Aorta (tissue), 5 donors: ENCODE results near the gene TSEN2. TPM values are rescaled to one million over a fixed set of nuclear protein-coding genes. Genes with fewer than 3 reads are reported as not detected.

ENCODE experiments used
- ATAC-seq: fragments of 200-7000 bp; cut with Tn5 transposase; one replicate; pipeline ENCODE4 v1.9.1; 2022; ENCODE audit warnings: moderate library complexity; ENCODE audit not compliant: low FRiP score
- DNase-seq, 2 donors: peaks; one replicate each; pipeline ENCODE4 v3.0.0-alpha.2; 2020
- H3K27ac ChIP-seq, 2 donors: one replicate each; pipeline ENCODE4 v1.5.1; 2013; ENCODE audit warnings: low read length in 2 of 2, mild to moderate bottlenecking in 2 of 2, moderate library complexity in 2 of 2, control low read depth in 1 of 2, inconsistent platforms in 1 of 2, low read depth in 1 of 2
- H3K27me3 ChIP-seq, 2 donors: one replicate each; pipeline ENCODE4 v1.6.1; 2013; ENCODE audit warnings: control low read depth in 1 of 2, low read length in 1 of 2, mild to moderate bottlenecking in 1 of 2, moderate library complexity in 1 of 2; ENCODE audit not compliant: insufficient read depth in 2 of 2, control insufficient read depth in 1 of 2
- H3K36me3 ChIP-seq, 2 donors: one replicate each; pipeline ENCODE4 v1.6.1; 2013; ENCODE audit warnings: control low read depth in 1 of 2, low read length in 1 of 2, mild to moderate bottlenecking in 1 of 2; ENCODE audit not compliant: insufficient read depth in 2 of 2, control insufficient read depth in 1 of 2
- H3K4me1 ChIP-seq, 2 donors: one replicate each; pipeline ENCODE4 v1.6.1; 2013; ENCODE audit warnings: low read length in 2 of 2, control low read depth in 1 of 2, mild to moderate bottlenecking in 1 of 2, moderate library complexity in 1 of 2; ENCODE audit not compliant: insufficient read depth in 2 of 2, control insufficient read depth in 1 of 2
- H3K4me3 ChIP-seq, 2 donors: one replicate each; pipeline ENCODE4 v1.5.1; 2013; ENCODE audit warnings: low read length in 2 of 2, control low read depth in 1 of 2, mild to moderate bottlenecking in 1 of 2
- H3K9me3 ChIP-seq: one replicate; pipeline ENCODE4 v1.6.1; 2013; ENCODE audit warnings: mild to moderate bottlenecking, low read length; ENCODE audit not compliant: control insufficient read depth
- WGBS, 2 donors: extraction: QIAGEN DNeasy Blood & Tissue Kit; methylation state at CpG; one replicate each; pipeline ENCODE4 v1.1.7; 2013; 5-methylcytosine and 5-hydroxymethylcytosine counted together
- intact Hi-C, 2 donors: fragments of 100-400 bp; cut with DNase I; formaldehyde crosslinking; loops; one replicate each; pipeline versions ENCODE4 v1.14.2 to v1.15.0; 2022
- polyA plus RNA-seq, 2 donors: library from polyadenylated mRNA; stranded (reverse); fragments of 200-250 nt; gene quantifications; one replicate each; pipeline ENCODE4 v1.2.3, GENCODE V29; 2013
- total RNA-seq, 2 donors: library from RNA; stranded (reverse); fragmentation: NEBNext Ultra II Directional; extraction: Animal tissue kit (Norgen Biotek cat#: 25700); gene quantifications; one replicate each; pipeline ENCODE4 v1.2.1, GENCODE V29; 2021
- donor health status: healthy with polysubstance abuse.
- donor health status: Bipolar disorder and iron deficiency.
- donor health status: DM: no; HTN: no; CAD: no.
- donor health status: DM: no; HTN: no; CAD: no.
- donor health status: DM: yes; HTN: yes; CAD: no.

TSEN2 gene
- total and polyA plus RNA-seq, 4 donors: 13.2 to 14.7 (median 13.4) TPM

DNA sequence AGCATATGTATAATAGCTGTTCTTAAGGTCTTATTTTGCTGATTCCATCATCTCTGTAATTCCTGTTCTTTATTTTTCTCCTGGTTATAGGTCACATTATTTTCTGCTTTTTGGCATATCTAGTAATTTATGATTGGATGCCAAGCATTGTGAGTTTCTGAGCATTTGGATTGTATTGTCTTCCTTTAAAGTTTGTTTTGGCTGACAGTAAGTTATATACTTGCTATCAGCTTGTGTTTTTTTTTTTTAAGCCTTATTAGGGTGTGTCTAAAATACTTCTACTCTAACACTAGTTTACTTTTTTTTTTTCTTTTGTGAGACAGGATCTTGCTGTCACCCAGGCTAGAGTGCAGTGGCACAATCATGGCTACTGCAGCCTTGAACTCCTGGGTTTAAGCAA, 82.7 kb downstream of the TSEN2 start:
- intact Hi-C loops: no loop called here

DNA sequence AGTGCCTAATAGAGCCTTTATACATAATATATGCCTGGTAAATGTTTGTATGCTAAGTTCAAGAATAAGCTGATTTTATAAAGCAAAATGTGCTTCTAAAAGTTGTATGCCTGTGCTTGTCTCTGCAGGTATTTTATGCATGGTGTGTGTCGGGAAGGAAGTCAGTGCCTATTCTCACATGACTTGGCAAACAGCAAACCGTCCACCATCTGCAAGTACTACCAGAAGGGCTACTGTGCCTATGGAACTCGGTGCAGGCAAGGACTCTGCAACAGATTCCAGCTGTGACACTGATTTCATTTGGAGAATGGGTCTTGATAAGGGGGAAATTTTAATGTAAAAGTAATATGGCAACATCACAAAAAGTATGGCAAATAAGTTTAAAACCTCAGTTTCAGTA, 84.5 kb downstream of the TSEN2 start:
- 78 to 79% methylated on average over 3 of the region's 3 CpGs for WGBS, 2 donors
- H3K9me3 ChIP-seq: no peaks in the 10 kb centered on the region
- no peak for DNase-seq
- no peak for ATAC-seq
- intact Hi-C loops: no loop called here
- H3K27me3 ChIP-seq: no peaks in the 10 kb centered on the region
- peaks cover 0 to 7% of the 10 kb centered on the region in 2 donors for H3K36me3 ChIP-seq
- no peak overlapping the region for H3K27ac ChIP-seq
- H3K4me3 ChIP-seq: no peak overlapping the region
- H3K4me1 ChIP-seq: no peaks in the 10 kb centered on the region

More for the DNA sequence above, 82.7 kb downstream of the TSEN2 start:
- Histone ChIP-seq H3K27ac (no peak overlapping the region), H3K27me3 (no peaks in the 10 kb centered on the region), H3K4me1 (no peaks in the 10 kb centered on the region), H3K9me3 (no peaks in the 10 kb centered on the region), H3K4me3 (no peak overlapping the region), H3K36me3 (peaks cover 0 to 4% of the 10 kb centered on the region in 2 donors)
- no peak for ATAC-seq
- no peak for DNase-seq

DNA sequence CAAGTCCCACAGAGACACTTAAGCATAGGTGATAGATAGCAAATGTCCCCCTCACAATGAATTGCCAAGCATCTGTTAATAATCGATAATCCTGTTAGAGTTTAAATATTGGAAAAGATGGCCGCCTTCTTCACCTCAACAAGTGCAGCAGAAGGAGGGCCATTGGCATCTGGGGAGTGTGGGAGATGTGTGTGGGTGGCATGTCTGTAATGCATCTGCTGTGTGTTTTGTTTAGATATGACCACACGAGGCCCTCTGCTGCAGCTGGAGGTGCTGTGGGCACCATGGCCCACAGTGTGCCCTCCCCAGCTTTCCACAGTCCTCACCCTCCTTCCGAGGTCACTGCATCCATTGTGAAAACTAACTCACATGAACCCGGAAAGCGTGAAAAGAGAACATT, 85.6 kb downstream of the TSEN2 start:
- H3K27ac ChIP-seq: no peak overlapping the region
- peaks cover 0 to 16% of the 10 kb centered on the region in 2 donors for H3K36me3 ChIP-seq
- WGBS, 2 donors: 75 to 78% methylated on average over 6 of the region's 6 CpGs
- ATAC-seq (no peak), DNase-seq (no peak)
- no peaks in the 10 kb centered on the region for H3K4me1 ChIP-seq
- intact Hi-C loops: no loop called here
- no peaks in the 10 kb centered on the region for H3K27me3 ChIP-seq
- H3K9me3 ChIP-seq: no peaks in the 10 kb centered on the region
- no peak overlapping the region for H3K4me3 ChIP-seq

DNA sequence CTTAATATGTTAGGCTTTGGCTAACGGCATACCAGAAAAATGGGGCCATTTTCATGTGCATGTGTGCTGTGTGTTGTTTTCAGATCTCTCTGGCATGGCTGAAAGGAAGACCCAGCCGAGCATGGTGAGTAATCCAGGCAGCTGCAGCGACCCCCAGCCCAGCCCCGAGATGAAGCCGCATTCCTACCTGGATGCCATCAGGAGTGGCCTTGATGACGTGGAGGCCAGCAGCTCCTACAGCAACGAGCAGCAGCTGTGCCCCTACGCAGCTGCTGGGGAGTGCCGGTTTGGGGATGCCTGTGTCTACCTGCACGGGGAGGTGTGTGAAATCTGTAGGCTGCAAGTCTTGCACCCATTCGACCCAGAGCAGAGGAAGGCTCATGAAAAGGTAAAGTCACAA, 87.7 kb downstream of the TSEN2 start:
- Histone ChIP-seq H3K9me3 (no peaks in the 10 kb centered on the region), H3K36me3 (peaks cover 0 to 18% of the 10 kb centered on the region in 2 donors), H3K27ac (no peak overlapping the region), H3K4me3 (no peak overlapping the region), H3K27me3 (no peaks in the 10 kb centered on the region), H3K4me1 (no peaks in the 10 kb centered on the region)
- intact Hi-C loops: no loop called here
- DNase-seq: no peak
- no peak for ATAC-seq
- 90 to 93% methylated on average over 11 of the region's 11 CpGs for WGBS, 2 donors

- 91 to 92% methylated on average over 6 of the region's 6 CpGs for WGBS, 2 donors
- Histone ChIP-seq H3K27ac (no peak overlapping the region), H3K27me3 (no peaks in the 10 kb centered on the region), H3K4me1 (no peaks in the 10 kb centered on the region), H3K4me3 (no peak overlapping the region), H3K36me3 (peaks cover 0 to 18% of the 10 kb centered on the region in 2 donors), H3K9me3 (no peaks in the 10 kb centered on the region)
- ATAC-seq (no peak), DNase-seq (no peak)
- intact Hi-C loops: loop anchor here in 1 of 2 donors (1.0 kb wide), 1 partner anchor 13 kb away; no protein-coding TSS in a partner anchor
Measured at GRCh38 chr3:12574131-12574530, 89.9 kb downstream of the TSEN2 start.

GRCh38 chr3:12574661-12575060, 90.4 kb downstream of the TSEN2 start:
- Histone ChIP-seq H3K27me3 (no peaks in the 10 kb centered on the region), H3K4me1 (no peaks in the 10 kb centered on the region), H3K27ac (no peak overlapping the region), H3K9me3 (no peaks in the 10 kb centered on the region), H3K36me3 (peaks cover 0 to 16% of the 10 kb centered on the region in 2 donors), H3K4me3 (no peak overlapping the region)
- intact Hi-C loops: loop anchor here in 1 of 2 donors (1.0 kb wide), 1 partner anchor 13 kb away; no protein-coding TSS in a partner anchor
- no peak for DNase-seq
- no peak for ATAC-seq
- 61 to 64% methylated on average over 7 of the region's 7 CpGs for WGBS, 2 donors

- Histone ChIP-seq H3K27me3 (no peaks in the 10 kb centered on the region), H3K27ac (no peak overlapping the region), H3K4me1 (no peaks in the 10 kb centered on the region), H3K36me3 (peaks cover 0 to 16% of the 10 kb centered on the region in 2 donors), H3K4me3 (no peak overlapping the region), H3K9me3 (no peaks in the 10 kb centered on the region)
- ATAC-seq (no peak), DNase-seq (no peak)
- WGBS, 2 donors: 88 to 90% methylated on average over 5 of the region's 5 CpGs
- intact Hi-C loops: no loop called here
Measured at GRCh38 chr3:12577379-12577778, 93.1 kb downstream of the TSEN2 start.

- H3K27me3 ChIP-seq: no peaks in the 10 kb centered on the region
- intact Hi-C loops: no loop called here
- H3K9me3 ChIP-seq: no peaks in the 10 kb centered on the region
- no peaks in the 10 kb centered on the region for H3K4me1 ChIP-seq
- 88 to 89% methylated on average over 2 of the region's 2 CpGs for WGBS, 2 donors
- H3K4me3 ChIP-seq: no peak overlapping the region
- H3K36me3 ChIP-seq: peaks cover 0 to 17% of the 10 kb centered on the region in 2 donors
- ATAC-seq (no peak), DNase-seq (no peak)
- no peak overlapping the region for H3K27ac ChIP-seq
Measured at GRCh38 chr3:12578742-12579141, 94.5 kb downstream of the TSEN2 start.

- intact Hi-C loops: no loop called here
- H3K4me3 ChIP-seq: no peak overlapping the region
- no peak for ATAC-seq
- no peaks in the 10 kb centered on the region for H3K27me3 ChIP-seq
- WGBS, 2 donors: 91 to 94% methylated on average over 3 of the region's 3 CpGs
- H3K4me1 ChIP-seq: no peaks in the 10 kb centered on the region
- H3K27ac ChIP-seq: no peak overlapping the region
- no peaks in the 10 kb centered on the region for H3K9me3 ChIP-seq
- no peak for DNase-seq
- peaks cover 0 to 16% of the 10 kb centered on the region in 2 donors for H3K36me3 ChIP-seq
Measured at GRCh38 chr3:12579456-12579855, 95.2 kb downstream of the TSEN2 start.
